NCI-H1436 treated with DMSO at 0.1 percent for 48 hours (cell line): ENCODE results near the gene CRAMP1.
"Not testable (repeated sequence)": the region's sequence is repeated elsewhere in the genome, so short reads cannot be mapped to it uniquely, and the experiment has no call there.

Source experiments
- DNase-seq: peaks from one replicate; lab custom pipeline; 2025; lab: John Stamatoyannopoulos, UW

CRAMP1 gene

DNA sequence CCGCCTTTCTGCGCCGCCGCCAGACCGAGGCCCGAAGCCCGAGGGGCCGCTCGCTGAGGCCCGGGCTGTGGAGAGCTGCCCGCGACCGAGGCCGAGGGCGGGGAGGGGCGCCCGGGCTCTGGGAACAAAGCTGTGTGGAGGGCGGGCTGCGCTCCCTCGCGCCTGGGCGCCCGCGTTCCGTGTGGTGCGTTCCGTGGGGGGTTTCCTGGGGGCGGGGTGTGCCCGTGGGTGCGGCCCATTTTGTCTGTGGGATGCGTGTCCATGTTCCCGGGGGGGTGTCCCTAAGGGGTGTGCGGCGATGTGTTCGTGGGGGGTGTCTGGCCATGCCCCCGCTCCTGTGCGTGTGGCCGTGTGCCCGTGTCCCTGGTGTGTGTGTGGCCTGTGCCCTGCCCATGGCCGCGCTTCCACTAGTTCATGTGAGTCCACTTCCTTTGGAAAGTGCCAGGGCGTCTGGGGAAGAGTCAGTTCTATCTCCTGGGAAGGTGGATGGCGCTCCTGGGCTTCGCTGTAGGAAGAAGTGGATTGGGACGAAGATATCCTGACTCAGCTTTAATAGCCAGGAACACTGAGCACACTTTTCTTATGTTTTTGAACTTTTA is 66.4 kb downstream of the CRAMP1 start:
- no peak for DNase-seq

DNA sequence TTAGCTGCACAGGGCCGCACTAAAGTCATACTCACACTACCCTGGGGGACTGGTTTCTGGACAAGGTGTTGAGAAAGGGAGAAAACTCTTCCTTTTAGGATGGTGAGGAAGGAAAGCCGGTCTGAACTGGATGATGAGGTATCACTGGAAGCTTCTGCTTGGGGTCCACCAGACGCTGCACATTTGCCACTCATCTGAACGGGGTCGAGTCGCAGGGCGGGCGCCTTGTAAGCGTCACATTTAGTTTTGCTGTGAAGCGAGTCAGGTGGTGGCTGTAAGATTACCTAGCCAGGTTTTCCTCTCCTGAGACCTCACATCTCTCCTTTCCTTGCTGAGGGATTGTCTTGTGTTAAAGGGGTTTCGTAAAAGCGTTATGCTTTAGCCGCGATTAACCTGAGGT is 68.2 kb downstream of the CRAMP1 start:
- no peak for DNase-seq

DNA sequence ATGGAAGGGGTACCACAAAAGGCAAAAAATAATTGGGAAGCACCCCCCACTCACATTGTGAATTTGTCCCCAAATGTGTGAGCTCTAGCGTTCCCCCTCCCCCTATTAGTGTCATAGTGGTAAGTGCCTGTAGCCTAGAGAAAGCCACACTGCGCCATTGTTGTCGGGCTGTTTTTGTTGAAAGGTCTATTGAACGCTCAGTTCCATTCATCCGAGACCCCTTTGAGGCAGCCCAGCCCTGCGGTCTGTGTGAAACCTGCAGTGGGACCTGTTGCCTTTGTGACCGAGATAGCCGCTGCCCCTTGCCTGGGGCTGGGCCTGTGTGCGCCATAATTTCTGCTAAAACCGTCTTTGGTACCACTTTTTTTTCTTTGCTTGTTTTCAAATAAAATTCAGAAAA is 68.9 kb downstream of the CRAMP1 start:
- no peak for DNase-seq

DNA sequence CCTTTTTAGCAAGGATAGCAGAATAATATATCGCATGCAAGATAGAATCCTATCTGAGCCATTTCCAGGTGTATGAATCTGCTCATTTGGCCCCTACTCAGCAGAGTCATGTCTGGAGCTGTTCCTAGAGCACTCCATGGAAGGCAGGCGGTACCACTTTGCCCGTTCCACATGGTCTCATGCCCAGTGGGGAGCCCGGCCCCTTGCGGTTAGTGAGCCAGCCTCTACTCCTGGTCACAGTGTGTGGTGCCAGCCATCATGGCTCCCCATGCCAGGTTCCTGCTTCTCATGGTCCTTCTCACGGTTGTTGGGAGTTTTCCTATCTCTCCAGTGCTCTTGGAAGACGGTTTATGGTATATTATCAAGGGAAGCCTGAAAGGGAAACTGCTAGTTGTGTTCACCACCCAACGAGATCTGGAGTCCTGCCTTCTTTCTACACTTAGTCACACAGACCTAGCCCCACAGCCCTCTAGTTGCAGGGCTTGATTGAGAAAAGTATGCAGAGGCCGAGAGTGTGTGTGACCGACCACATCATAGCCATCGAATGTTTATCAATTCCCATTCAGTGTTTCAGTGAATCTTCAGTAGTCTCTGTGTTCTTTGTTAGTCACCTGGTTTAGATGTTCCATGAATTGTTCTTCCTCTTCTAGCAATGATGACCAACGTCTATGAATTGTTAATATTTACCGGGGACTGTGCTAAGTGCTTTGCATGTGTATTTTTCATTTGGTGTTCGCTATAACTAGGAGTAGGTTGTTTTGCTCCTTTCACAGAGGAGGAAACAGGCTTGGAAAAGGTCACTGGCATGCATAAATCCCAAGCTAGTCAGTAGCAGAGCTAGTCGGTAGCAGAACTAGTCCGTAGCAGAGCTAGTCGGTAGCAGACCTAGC is 75.5 kb downstream of the CRAMP1 start:
- no peak for DNase-seq

DNA sequence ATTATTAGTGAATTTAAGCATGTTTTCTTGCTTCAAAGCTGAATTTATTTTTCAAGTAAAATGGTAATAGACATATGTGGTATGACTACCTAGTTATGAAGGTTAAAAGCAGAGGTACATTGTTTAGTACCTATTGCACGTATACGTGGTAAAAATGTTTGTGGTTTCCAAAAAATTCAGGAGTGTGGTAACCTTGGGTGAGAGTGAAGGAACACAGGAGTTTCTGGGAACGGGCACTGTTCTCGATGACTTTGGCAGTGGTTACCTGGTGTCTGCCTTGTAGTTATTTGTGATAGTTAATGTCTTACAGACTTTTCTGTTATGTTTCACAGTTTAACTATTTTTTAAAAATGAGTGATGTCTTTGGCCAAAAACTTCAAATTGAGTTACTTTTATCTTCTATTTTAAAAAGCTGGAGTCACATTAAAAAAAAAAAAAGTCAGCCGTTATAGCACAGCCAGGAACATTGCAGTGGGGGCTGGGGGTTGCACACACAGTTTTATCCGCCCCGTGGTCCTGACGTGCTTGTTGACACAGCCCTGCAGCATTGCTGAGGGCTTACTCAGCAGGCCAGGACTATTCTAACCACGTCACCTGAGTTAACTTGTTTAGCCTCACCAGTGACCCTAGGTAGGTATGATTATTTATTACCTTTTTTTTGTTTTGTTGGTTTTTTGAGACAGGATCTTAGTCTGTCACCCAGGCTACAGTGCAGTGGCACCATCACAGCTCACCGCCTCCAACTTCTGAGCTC is 76.8 kb downstream of the CRAMP1 start:
- no peak for DNase-seq

DNA sequence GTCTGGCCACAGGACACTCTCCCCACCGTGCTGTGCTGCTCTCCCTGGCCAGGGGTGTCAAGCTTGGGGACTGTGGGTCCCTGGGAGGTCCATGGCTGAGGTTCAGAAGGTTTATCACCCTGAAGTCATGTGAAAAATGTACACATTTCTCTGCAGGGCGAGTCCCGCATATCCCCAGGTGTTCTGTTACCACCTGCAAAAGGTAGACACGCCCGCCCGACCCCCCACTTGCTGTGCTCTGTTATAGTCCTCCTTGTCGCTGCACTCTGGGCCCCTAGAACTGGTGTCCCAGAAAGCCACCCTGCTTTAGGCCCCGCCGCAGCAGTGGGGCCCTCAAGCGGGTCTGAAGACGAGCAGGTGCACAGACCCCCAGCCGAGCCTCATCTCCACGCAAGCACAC is 77.7 kb downstream of the CRAMP1 start:
- no peak for DNase-seq

DNA sequence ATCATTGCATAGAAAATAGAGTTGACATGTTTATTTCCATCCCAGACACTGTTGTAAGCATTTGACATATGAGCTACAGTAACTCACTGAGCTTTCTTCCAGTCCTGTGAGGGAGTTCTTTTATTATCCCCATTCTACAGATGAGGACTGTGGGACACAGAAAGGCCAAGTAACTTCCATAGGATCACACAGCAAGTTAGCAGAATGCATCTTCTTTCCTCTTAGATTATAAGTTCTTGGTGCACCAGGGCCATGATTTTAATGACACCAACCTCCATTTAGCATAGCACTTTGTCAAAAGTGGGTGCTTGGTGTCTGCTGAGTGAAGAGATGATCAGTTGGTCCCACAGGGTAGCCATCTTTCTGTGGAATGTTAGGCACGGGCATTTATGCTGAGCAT is 78.7 kb downstream of the CRAMP1 start:
- DNase-seq: no peak

DNA sequence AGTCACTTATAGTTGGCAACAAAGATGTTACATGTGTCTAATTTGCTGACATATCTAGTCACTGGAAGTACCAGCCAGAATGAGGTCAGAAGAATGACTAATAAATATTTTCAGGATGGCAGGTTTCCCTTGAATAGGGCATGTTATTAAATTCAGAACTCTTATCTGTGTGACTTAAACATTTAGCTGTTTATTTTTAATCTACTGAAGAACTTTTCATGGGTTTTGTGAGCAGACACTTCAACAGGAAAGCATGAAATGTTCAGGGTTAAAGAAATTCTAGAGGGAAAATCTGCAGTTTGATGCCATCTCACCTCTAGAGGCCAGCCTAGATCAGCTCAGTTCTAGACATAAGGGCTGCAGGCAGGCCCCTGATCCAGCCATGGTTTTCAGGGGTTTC is 79.1 kb downstream of the CRAMP1 start:
- no peak for DNase-seq

DNA sequence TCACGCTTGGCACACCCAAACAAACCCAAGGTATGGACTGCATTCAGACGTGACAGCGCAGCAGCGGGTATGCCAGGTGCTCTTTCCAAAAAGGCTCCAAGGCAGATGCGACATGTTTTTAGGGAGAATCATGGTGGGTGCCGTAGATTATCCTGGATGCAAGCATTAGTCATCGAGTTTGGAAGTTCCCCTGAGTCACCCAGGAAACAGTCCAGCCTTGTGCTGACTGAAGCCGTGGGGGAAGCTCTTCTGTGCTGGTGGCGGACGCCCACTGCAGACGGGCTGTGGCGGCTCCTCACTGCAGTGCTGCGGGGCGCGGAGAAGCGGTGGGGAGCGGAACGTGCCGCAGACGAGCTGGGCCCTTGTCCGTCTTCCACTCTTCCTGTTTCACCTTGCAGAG is 79.8 kb downstream of the CRAMP1 start:
- no peak for DNase-seq

DNA sequence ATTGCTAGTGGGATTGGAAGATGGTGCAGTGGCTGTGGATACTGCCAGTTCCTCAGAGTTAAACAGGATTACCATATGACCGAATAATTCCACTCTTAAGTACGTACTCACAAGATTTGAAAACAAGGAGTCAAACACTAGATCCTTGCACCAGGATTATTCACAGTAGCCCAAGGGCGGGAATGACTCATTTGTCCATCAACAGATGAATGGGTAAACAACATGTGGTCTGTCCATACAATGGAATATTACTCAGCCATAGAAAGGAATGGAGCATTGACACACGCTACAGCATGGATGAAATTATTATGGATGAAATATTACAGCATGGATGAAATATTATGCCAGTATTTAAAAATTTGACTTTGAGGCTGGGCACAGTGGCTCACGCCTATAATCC is 84.7 kb downstream of the CRAMP1 start:
- no peak for DNase-seq

DNA sequence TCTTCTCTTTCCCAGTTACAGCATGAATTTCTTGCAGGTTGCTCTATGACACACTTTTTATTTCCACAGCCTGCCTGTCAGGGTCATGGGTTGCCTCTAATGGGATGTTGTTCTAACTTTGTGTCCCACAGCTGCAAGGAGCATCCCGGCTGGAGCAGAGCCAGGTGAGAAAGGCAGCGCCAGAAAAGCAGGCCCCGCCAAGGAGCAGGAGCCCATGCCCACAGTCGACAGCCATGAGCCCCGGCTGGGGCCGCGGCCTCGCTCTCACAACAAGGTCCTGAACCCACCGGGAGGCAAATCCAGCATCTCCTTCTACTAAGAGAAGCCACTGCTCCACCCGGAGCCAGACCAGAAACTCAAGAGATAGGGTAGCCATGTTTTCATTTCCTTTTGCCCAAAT is 86.5 kb downstream of the CRAMP1 start:
- no peak for DNase-seq

DNA sequence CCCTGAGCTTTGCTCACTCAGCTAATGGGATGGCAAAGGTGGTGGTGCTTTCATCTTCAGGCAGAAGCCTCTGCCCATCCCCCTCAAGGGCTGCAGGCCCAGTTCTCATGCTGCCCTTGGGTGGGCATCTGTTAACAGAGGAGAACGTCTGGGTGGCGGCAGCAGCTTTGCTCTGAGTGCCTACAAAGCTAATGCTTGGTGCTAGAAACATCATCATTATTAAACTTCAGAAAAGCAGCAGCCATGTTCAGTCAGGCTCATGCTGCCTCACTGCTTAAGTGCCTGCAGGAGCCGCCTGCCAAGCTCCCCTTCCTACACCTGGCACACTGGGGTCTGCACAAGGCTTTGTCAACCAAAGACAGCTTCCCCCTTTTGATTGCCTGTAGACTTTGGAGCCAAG is 88.1 kb downstream of the CRAMP1 start:
- no peak for DNase-seq

DNA sequence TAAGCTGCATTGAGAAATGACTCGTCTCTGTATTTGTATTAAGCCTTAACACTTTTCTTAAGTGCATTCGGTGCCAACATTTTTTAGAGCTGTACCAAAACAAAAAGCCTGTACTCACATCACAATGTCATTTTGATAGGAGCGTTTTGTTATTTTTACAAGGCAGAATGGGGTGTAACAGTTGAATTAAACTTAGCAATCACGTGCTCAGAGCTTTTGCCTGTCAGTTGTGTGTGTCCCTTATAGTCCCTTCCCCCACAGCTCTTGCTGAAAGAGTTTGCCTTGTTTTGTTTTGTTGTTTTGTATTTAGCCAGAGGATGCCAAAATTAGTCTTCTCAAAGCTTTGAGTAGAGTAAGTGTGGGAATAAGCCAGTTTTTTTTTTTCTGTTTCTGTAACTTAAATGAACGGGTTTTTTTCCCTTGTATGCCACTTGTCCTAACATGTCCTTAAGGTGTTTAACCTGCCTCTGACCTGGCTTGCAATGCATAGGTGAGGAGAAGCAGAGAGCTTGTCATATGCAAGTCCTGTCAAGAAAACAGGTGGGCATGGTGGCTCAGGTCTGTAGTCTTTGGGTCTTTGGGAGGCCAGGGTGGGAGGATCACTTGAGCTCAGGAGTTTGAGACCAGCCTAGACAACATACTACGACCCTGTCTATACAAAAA is 89.2 kb downstream of the CRAMP1 start:
- no peak for DNase-seq

DNA sequence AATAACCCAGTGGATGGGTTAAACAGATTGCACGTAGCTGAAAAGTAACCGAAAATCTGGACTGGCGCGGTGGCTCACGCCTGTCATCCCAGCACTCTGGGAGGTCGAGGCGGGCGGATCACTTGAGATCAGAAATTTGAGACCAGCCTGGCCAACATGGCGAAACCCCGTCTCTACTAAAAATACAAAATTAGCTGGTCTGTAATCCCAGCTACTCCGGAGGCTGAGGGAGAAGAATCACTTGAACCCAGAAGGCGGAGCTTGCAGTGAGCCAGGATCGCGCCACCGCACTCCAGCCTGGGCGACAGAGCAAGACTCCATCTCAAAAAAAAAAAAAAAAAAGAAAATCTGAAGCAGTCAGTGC is 93.1 kb downstream of the CRAMP1 start:
- not testable (repeated sequence) for DNase-seq

DNA sequence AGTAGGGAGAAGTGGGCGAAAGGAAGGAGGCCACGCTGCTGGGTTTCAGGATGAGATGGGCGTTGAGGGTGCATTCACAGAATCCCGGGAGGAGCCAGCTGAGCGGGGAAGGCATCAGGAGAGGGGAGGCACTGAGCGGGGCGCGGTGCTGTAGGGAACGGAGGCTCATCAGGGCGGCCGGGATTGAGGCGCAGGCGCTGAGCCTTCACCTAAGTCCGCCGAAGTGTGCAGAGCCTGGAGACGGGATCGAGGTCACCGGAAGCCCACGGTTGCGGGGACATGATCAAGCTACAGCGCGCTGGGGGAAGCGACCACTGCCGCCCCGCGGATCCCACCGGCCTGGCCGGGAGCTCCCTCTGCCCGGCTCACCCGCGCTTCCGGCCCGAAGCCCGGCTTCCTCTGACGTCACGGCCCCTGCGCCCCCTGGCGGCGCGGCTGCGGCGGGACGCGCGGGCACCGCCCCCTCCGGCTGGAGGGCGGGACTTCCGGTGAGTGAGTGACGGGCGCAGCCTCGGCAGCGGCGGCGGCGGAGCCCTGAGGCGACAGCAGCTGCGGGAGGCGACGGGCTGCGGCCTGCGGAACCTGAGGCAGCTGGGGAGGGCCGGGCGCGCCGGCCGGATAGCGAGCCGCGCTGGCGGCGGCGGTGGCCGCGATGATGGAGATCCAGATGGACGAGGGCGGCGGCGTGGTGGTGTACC is 93.7 kb downstream of the CRAMP1 start, which contains the start of gene MAPK8IP3:
Gene MAPK8IP3, plus strand, starts transcription at position 508 of the 698 bp plus-strand sequence. Its CDS starts 145 bp downstream, at position 653.
- peak; percentile 15 for DNase-seq

DNA sequence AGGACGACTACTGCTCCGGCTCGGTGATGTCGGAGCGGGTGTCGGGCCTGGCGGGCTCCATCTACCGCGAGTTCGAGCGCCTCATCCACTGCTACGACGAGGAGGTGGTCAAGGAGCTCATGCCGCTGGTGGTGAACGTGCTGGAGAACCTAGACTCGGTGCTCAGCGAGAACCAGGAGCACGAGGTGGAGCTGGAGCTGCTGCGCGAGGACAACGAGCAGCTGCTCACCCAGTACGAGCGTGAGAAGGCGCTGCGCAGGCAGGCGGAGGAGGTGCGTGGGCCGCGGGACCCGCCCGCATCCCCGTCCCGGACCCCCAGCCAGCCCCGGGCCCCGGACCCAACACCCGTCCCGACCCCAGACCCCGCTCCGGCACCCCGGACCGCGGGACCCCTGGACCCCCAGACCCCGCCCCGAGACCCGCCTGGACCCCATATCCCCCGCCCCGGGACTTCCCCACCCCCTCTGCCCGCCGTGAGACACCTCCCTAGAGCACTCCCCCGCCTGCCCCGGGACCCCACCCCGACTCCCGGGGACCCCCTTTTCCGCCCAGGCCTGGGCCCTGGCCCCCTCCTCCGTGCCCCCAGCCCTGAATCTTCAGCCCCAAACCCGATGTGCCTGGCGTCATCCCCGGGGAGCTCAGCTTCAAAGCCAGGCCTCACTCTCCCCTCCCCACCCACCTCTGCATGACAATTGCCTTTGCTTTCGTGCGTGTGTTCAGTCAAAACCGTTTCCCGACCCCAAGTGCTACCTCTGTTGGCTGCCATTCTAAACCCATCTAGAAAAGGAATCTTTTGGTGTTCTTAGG is 94.4 kb downstream of the CRAMP1 start:
- DNase-seq: no peak

DNA sequence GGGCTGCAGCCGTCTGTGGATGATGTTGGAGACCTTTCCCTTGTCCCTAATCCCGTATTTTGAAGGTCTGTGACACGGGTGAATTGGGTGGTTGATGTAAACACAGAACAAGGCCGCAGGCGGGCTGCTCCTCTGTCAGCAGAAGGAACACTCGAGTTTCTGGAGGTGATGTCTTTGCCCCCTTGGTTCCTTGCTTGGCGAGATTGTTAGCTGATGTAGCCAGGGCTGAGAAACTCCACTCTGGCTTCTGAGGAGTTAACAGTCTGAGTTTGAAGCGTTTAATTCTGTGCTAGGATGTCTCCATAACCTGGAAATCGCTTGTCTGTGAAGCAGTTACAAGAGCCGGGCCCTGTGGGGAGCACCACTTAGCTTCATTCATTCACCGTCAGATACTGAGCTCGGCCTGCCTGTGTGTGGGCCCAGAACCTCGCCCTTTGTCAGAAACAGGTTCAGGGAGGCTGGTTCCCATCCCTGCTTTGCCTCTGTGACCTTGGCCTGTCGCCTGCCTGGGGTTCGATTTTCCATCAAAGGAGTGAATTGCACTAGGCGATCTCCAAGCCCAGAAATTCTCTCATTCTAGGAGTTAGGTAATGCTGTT is 95.1 kb downstream of the CRAMP1 start:
- no peak for DNase-seq

DNA sequence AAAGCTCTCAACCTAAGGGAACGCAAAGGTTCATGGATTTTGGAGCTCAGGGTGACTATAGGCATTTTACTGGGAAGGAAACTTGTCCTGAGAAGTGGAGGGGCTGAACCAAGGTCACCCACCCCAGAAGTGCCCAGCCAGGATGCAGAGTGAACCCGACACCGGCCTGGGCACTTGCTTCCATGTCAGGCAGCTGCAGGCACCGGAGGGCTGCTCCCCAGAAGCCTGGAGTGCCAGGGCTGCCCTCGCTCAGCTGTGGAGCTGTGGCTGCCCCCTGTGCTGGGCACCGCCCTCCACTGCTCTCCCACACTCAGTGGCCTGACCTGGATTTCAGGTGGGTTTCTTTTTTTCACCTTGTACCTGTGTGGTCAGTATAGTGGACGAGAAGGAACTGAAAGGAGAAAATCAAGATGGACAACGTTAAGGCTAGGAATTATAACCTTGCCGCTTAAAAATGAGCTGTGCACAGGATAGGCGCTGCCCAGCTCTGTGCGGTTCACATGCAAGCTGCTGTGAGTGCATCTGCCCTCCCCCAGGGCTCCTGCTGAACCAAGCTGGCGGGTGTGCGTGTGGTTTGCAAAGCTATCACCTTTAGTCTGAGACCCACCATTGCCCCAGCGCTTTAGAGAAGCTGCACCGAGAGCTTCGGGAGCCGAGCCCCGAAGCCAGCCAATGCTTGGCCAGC is 96.1 kb downstream of the CRAMP1 start:
- DNase-seq: no peak

DNA sequence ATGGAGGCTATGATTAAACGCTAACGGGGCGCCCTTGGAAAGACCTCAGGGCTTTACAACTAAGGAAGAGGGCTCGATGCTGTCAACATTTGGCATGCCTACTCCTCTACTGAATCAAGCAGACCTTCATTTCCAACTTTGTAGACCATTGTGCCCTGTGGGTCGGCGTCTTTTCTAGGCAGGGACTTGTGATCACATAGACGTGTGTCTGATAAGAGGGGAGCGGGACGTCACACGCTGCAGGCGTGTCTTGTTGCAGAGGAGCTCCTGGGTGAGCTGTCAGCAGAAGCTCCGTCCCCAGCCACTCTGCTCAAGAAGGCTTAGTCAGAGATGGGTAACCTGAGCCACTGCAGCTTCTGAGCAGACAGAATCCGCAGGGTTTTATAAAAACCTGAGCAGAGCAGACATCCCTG is 96.6 kb downstream of the CRAMP1 start:
- no peak for DNase-seq

DNA sequence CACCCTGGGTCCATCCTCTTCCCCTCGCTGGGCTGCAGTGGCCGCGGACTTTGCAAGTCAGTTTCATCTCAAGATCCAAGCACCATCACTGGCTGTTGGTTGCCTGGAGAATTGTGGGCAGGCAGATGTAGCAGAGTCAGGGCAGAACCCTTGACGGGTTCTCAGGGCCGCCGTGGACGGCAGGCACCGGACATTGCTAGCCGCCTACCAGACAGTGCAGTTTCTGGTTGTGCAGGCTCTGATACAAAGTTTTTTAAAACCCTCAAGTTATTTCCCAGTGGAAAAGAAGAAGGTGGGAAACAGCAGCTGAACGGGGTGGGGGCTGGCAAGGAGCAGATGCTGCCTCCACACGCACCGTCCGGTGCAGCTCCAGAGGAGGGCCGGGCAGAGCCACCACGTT is 97.2 kb downstream of the CRAMP1 start:
- DNase-seq: no peak
